GM18517 (cell line): ENCODE measurements around the gene PNKP.

ENCODE experiments used
- ATAC-seq: cut with Tn5 transposase; IDR thresholded peaks from one replicate; pipeline ENCODE4 v1.9.1; 2021; ENCODE audit warnings: mild to moderate bottlenecking, moderate library complexity; ENCODE audit not compliant: unreplicated experiment

The PNKP gene

GRCh38 chr19:49860336-49861102 is 6.9 kb downstream of the PNKP start:
- no peak for ATAC-seq

GRCh38 chr19:49859682-49860335 is 7.6 kb downstream of the PNKP start:
- ATAC-seq = no peak

DNA sequence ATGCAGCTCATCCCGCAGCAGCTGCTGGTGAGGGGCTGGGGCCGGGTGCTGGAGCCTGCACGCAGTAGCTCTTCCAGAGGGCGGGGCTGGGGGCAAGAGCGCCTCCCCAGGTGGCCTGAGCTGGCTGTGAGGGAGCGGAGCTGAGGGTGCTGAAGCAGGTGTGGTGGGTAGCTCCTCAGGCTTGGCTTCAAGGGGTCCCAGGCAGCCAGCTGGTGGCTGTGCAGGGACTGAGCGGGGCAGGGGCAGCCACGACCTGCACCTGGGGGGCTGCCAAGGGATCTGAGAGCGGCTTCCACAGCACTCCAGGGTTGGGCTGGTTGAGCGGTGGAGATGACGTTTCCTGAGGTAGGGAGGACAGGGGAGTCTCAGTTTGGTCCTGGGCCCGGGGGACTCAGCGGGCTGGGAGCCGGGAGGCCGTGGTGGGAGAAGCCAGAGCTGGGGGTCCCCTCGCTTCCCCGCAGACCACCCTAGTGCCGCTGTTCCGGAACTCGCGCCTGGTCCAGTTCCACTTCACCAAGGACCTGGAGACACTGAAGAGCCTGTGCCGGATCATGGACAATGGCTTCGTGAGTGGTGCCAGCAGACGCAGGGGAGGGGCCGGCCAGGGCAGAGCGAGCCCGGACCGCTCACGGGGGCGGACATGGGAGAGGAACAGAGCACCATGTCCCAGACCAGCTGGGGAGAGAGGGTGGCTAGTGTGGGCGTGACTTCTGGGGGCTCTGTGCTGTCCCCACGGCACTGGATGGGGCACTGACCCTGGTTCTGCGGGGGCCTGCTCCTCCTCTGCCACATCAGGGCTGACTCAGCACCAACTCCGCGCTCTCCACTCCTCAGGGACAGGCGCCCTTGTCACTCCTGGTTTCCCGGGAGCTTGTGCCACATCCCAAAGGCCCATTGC is 9.0 kb downstream of the PNKP start:
- no peak for ATAC-seq

DNA sequence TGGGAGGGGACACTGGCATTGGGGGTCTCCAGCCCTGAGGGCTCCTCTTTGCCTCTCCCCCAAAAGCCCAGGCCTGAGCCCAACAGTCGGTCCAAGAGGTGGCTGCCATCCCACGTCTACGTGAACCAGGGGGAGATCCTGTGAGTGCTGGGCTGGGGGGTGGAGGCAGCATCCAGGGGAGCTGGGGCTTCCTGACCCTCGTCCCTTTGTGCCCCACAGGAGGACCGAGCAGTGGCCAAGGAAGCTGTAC is 9.6 kb downstream of the PNKP start:
- no peak for ATAC-seq

- no peak for ATAC-seq
These were observed 10.1 kb downstream of the PNKP start for GRCh38 chr19:49857061-49857837.

DNA sequence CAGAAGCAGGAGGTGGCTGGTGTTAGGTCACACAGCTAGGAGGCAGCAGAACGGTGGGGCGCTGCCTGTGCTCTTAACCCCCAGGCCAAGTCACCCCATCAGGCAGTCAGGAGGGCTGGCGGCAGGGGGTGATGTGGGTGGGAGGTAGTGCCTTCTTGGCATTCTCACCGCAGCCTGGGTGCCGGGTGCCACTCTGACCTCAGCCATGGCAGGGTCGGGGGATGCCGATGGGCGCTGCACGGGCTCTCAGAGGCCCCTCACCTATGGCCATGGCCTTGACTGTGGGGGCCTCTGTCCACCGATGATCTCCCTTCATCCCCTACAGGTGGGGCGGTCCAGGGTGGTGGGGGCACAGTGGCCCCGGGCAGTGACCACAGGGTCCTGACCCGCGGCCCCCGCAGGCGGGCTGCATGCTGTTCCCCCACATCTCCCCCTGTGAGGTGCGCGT is 10.8 kb downstream of the PNKP start:
- ATAC-seq = no peak

GRCh38 chr19:49855676-49856573 is 11.5 kb downstream of the PNKP start:
- no peak for ATAC-seq

- ATAC-seq = no peak
These were observed 12.1 kb downstream of the PNKP start for GRCh38 chr19:49855277-49855675.

DNA sequence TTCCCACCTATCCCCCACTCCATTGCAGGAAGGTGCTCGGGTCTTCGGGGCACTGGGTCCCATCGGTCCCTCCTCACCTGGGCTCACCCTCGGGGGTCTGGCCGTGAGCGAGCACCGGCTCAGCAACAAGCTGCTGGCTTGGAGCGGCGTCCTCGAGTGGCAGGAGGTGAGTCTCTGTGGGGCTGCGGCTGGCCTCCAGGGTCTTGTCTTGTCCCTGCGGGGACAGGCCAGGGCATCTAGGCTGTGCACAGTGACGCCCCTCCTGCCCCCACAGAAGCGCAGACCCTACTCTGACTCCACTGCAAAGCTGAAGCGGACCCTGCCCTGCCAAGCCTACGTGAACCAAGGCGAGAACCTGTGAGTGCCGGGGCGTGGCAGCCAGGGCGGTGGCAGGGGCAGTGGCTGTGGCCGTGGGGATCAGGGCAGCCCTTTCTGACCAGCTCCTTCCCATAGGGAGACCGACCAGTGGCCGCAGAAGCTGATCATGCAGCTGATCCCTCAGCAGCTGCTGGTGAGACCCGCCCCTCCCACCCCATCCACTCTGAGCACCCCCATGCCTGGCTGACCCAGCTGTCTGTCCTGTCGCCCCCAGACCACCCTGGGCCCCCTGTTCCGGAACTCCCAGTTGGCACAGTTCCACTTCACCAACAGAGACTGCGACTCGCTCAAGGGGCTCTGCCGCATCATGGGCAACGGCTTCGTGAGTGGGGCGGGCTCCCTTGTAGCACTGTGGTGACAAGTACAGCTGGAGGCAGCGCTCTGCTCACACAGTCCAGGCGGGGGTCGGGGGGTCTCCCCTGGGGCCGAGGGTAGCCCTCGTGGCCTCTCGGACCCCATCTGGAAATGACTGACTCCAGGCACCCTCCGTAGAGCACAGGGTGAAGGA is 12.8 kb downstream of the PNKP start:
- no peak for ATAC-seq

- ATAC-seq = no peak
These were observed 13.5 kb downstream of the PNKP start for GRCh38 chr19:49853852-49854377.

GRCh38 chr19:49852631-49853126 is 14.7 kb downstream of the PNKP start:
- ATAC-seq = no peak

- no peak for ATAC-seq
These were observed 15.7 kb downstream of the PNKP start for GRCh38 chr19:49851456-49852259.

- ATAC-seq = peak; percentile 63
These were observed 16.7 kb downstream of the PNKP start, which contains the start of gene PTOV1 for GRCh38 chr19:49850487-49851342. PTOV1 (plus strand) TSS chr19:49851159.

DNA sequence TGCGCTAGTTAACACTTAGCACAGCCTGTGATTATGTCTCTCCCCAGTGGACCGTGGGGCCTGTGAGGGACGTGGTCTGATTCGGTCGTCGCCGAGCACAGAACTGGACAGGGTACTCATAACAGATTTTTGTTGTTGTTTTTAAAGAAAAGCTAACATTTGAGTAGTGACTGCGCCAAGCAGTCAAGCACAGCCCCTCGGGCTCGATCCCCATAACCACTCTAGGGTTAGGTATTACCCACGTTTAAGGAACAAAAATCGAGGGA is 17.2 kb downstream of the PNKP start:
- ATAC-seq = peak; percentile 20

DNA sequence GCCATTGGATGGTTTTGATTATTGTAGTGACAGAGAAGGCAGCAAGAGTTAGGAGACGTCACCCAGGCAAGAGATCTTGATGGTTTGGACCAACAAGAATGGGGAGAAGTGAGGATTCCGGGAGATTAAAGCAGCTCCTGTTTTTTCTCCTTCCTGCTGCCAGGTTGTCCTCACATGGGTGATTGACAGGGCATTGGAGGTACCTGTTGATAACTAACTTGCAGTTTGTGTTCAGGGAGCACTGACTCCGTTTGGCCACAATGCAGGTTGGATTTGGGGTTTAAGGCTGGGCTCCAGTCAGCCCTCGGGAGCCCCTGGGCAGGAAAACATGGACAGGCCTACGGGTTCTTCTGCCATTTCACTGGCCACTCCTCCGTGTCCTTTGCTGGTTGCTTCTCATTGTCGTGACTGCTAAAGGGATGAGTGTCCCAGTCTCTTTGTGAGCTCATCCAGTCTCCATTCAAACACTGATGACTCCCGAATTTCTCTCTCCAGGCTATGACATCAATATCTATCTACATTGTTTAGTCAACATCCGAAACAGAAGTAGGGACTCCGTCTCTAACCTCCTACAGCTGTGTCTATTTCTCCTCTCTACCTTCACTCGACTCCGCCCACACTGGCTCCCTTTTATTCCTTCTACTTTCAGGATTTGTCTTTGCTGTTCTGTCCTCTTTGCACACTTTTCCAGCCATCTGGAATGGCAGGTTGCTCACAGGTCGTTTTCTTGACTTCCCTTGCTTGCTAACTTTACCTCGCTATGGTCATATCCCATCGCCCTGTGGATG is 17.7 kb downstream of the PNKP start:
- ATAC-seq = no peak

DNA sequence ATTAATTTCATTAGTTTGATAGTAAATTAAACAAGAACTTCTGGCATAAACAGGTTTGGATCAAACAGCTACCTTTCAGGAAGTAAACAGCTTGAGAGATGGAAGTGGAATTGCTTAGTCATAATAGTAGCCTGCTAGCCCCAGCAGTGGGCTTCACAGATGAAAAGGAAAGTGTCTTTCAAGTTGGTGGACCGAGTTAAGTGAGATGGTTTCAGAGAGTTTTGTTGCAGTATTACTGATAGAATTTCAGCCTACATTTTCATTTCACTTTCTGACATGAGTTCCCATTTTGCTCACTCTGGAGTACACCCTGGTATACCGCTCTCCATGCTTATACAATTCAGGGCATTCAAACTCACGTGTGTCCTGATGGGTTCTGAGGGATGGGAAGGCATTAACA is 18.4 kb downstream of the PNKP start:
- no peak for ATAC-seq
